SK-N-SH treated with all-trans-retinoic acid at 6 μM for 48 hours (cell line): Measurements from ENCODE around the gene LRTM1.

Source experiments
- GLIS3 ChIP-seq: fragments of 250-450 bp; sonication (Bioruptor Pico); IDR thresholded peaks from 2 replicates; pipeline ENCODE4 v1.5.0; 2020; ENCODE audit warnings: mild to moderate bottlenecking, moderate library complexity
- RARB ChIP-seq: fragments of 250-450 bp; sonication (Bioruptor Pico); IDR thresholded peaks from 2 replicates; pipeline ENCODE4 v1.8.0; 2021; ENCODE audit warnings: mild to moderate bottlenecking, moderate library complexity
- SNAI2 ChIP-seq: fragments of 250-450 bp; sonication (Bioruptor Pico); IDR thresholded peaks from 2 replicates; pipeline ENCODE4 v1.5.0; 2020; ENCODE audit warnings: mild to moderate bottlenecking, moderate library complexity
- ZFP30 ChIP-seq: fragments of 450-650 bp; formaldehyde crosslinking; IDR thresholded peaks from 2 replicates; pipeline ENCODE4 v1.5.0; 2022; ENCODE audit warnings: mild to moderate bottlenecking, moderate library complexity
- TF ChIP-seq, protein P1 (sequence below): fragments of 250-450 bp; sonication (Bioruptor Pico); IDR thresholded peaks from 2 replicates; pipeline ENCODE4 v1.5.1; 2021; ENCODE audit warnings: mild to moderate bottlenecking, moderate library complexity

GRCh38 chr3:54905261-54905888 is 22.5 kb downstream of the LRTM1 start:
- TF ChIP-seq ZFP30 (CRISPR knock-in tag) (no peak), RARB (CRISPR knock-in tag) (no peak), SNAI2 (CRISPR knock-in tag) (no peak), GLIS3 (CRISPR knock-in tag) (no peak)
- TF ChIP-seq, protein P1, sequence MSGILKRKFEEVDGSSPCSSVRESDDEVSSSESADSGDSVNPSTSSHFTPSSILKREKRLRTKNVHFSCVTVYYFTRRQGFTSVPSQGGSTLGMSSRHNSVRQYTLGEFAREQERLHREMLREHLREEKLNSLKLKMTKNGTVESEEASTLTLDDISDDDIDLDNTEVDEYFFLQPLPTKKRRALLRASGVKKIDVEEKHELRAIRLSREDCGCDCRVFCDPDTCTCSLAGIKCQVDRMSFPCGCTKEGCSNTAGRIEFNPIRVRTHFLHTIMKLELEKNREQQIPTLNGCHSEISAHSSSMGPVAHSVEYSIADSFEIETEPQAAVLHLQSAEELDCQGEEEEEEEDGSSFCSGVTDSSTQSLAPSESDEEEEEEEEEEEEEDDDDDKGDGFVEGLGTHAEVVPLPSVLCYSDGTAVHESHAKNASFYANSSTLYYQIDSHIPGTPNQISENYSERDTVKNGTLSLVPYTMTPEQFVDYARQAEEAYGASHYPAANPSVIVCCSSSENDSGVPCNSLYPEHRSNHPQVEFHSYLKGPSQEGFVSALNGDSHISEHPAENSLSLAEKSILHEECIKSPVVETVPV: no peak
